SU-DHL-6 (cell line): ENCODE data around the gene TMEM59L.

Source experiments
- CTCF ChIP-seq: fragments of 200-600 bp; sonication (generic); IDR thresholded peaks from one replicate; pipeline ENCODE4 v1.5.1; 2017; ENCODE audit warnings: antibody characterized with exemption, mild to moderate bottlenecking, low read length, moderate library complexity; ENCODE audit not compliant: insufficient read depth, poor library complexity, severe bottlenecking
- EZH2phosphoT487 ChIP-seq: fragments of 200-600 bp; sonication (generic), shearing (Covaris generic); conservative IDR thresholded peaks from 2 replicates; pipeline ENCODE4 v1.6.1; 2018; ENCODE audit warnings: mild to moderate bottlenecking, antibody characterized with exemption, low read length, moderate library complexity, mixed read lengths

DNA sequence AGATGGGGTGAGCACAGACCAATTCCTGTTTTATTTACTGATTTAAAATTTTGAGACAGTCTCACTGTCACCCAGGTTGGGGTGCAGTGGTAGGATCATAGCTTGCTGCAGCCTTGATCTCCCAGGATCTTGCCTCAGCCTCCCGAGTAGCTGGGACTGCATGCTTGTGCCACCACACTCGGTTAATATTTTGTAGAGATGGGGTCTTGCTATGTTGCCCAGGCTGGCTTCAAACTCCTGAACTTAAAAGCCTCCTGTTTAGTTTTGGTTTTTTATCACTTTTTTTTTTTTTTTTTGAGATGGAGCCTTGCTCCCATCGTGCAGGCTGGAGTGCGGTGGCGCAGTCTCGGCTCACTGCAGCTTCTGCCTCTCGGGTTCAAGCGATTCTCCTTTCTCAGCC, 36.3 kb upstream of the TMEM59L start:
- TF ChIP-seq CTCF (no peak), EZH2phosphoT487 (no peak)
